ENCODE measurements around the gene NAT16.
"Not testable (repeated sequence)": the region's sequence is repeated elsewhere in the genome, so short reads cannot be mapped to it uniquely, and the experiment has no call there.

NAT16 gene

GRCh38 chr7:101180130-101180755, at the start of gene NAT16:
Gene NAT16, minus strand, starts transcription at chr7:101180293. Its CDS starts 5,486 bp downstream, at chr7:101174807.
- DNase-seq (ENCODE audit: low read depth) = no peak

DNA sequence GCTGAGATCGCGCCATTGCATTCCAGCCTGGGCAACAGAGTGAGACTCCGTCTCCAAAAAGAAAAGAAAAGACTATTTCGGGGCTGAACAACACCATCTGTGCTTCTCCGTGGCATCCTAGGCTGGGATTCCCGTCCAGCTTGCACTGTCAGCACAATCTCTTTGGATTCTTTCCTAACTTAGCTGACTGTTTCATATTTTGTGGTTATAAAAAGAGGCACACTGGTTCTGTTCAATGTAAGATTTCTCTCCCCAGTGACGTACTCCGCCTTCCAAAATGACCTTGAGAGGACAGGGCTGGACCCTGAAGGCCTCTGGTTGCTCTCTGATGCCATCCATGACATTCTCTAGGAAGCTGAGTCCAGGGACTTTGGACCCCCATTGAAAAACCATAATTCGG, 46.6 kb upstream of the NAT16 start:
- DNase-seq (ENCODE audit: low read depth) = no peak

DNA sequence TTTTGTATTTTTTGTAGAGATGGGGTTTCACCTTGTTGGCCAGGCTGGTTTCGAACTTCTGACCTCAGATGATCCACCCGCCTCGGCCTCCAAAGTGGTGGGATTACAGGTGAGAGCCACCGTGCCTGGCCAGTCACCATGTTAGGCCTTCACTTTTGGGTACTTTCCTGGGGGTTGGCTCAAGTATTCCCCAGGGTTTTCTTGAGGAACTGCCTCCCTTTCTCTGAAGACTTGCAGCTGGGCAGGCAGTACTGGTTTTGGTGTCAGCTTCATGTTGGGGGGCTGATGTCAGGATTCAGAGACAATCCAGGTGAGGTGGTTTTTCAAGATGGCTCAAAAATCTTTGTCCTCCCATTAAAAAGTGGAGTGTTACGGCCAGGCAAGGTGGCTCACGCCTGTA, 45.6 kb upstream of the NAT16 start:
- DNase-seq (ENCODE audit: low read depth) = no peak

DNA sequence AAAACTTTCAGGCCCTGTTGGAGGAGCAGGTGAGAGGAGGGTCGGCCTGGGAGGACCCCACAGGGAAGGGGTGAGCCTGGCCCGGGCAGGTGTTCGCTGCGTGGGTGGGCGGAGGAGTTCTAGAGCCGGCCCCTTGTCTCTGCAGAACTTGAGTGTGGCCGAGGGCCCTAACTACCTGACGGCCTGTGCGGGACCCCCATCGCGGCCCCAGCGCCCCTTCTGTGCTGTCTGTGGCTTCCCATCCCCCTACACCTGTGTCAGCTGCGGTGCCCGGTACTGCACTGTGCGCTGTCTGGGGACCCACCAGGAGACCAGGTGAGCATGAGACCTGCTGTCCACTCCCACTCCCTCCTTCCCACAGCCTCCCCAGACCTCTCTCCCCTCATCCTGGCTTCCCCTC, 43.4 kb upstream of the NAT16 start:
- no peak for DNase-seq (ENCODE audit: low read depth)

GRCh38 chr7:101222275-101222830, 42.3 kb upstream of the NAT16 start:
- DNase-seq (ENCODE audit: low read depth) = no peak

GRCh38 chr7:101220295-101220694, 40.2 kb upstream of the NAT16 start:
- no peak for DNase-seq (ENCODE audit: low read depth)

GRCh38 chr7:101218236-101219125, 38.4 kb upstream of the NAT16 start:
- no peak for DNase-seq (ENCODE audit: low read depth)

GRCh38 chr7:101217388-101218235, 37.5 kb upstream of the NAT16 start, which contains the start of the genes PLOD3 and ZNHIT1:
Gene PLOD3, minus strand, starts transcription at chr7:101217581. Its CDS starts 307 bp downstream, at chr7:101217274.
Gene ZNHIT1, plus strand, starts transcription at chr7:101218165. Its CDS starts 31 bp downstream, at chr7:101218196.
- peak; percentile 93 for DNase-seq (ENCODE audit: low read depth)

DNA sequence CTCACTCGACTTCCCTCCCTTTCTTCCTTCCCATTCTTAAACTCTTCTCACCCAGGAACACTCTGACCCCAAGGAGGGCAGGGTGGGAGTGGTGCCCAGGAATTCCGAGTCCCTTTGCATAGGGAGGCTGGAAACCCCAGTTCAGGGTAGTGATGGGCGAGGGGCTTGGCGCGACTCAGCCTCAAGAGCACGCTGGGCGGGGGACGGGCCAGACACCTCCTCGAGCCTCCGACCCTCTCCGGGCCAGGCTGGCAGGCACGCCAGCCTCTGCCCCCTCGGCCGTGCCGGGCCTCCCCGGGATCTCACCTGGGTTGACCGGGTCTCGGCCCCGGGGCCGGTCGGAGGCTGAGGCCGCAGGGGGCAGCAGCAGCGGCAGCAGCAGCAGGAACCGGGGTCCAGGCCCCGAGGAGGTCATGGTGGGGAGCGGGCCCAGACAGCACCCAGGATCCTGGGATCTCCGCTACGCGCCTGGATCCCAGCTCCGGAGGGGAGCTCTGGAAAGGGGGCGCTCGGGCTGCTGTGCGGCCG, 36.8 kb upstream of the NAT16 start:
- DNase-seq (ENCODE audit: low read depth) = no peak

DNA sequence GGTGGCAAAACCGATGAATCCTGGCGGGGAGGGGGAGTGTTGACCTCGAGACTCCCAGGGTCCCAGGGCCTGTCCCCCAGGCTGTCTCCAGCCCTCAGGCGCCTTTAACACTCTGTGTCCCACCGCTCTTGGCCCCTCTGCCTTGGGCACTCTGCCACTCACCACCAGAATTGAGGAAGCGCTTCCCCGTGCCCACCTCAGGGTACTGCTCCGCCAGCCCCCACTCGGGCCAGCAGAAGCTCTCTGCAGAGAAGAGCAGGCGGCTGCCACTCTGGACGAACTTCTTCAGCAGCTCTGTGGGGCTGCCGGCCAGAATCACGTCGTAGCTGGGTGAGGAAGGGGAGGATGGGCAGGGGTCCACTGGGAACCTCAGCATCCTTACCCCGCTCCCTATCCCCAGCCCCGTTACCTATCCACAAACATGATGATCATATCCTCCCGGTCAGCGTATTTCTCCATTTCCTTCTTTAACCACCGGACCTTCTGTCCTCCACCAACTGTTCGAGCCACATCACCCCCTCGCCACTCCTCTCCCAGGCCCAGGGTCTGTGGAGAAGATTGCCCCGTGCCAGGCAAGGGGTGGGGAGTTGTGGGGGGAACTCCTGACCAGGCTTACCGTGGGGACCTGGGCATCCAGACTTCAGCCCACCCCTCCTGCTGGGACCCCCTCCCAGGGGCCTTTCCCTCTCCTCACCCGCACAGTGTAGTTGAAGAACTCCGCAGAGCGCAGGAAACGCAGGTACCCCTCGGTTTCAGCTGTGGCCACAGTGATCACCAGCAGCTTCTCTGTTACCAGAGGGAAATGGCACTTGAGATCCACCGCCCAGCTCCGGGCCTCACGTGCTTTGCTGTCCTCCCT, 36.1 kb upstream of the NAT16 start:
- DNase-seq (ENCODE audit: low read depth) = no peak

DNA sequence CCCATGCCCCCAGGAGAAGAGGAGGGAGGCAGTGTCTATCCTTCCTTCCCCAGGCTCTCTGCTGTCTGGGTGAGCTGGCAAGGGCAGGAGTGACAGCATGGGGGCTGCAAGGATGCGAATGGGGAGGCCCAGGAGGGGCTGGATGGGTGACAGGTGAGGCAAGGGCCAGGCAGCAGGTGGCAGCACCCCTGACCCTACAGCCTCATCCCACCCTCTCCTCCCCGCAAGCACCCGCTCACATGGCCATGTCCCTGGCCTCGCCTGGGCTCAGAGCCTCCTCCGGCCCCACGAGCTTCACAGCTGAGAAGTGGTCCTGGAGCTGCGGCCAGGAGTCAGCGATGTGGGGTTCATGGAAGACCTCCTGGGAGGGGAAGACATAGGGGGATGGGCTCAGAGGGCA, 31.9 kb upstream of the NAT16 start:
- DNase-seq (ENCODE audit: low read depth) = no peak

GRCh38 chr7:101211501-101211900, 31.4 kb upstream of the NAT16 start:
- no peak for DNase-seq (ENCODE audit: low read depth)

DNA sequence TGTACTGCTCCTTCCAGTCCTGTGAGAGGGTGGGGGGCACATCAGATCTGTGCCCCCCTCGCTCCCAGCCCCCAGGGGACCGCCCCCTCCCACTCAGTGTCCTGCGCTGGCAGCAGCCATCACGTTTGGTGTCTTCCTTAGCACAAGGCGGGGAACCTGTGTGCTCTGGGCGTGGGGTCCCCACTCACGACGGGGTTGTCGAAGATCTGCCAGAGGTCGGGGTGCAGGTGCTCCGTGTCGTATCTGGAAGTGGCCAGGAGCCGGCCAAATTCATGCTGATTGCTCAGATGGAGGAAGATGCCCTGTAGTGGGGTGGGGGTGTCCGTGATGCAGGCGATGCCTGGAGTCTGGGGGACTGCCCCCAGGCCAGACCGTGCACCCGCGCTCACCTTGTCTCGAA, 30.1 kb upstream of the NAT16 start:
- no peak for DNase-seq (ENCODE audit: low read depth)

GRCh38 chr7:101208794-101209193, 28.7 kb upstream of the NAT16 start:
- DNase-seq (ENCODE audit: low read depth) = no peak

DNA sequence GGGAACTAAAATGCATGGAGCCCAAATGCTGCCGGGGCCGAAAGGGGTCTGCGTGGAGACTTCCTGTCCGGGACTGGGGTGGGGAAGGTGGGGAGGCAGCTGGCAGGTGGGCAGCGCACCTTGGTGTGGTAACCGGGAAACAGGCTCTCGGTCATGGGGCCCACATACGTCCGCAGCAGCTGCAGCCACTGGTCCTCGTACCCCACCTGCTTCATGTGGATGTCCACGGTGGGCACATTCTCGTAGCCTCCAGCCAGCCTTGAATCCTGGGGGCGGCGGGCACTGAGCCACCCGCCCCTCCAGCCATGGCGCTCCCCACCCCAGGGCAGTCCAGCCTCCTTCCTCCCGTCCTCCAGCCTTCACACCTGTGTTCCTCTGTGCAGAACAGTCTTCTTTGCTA, 27.4 kb upstream of the NAT16 start:
- no peak for DNase-seq (ENCODE audit: low read depth)

DNA sequence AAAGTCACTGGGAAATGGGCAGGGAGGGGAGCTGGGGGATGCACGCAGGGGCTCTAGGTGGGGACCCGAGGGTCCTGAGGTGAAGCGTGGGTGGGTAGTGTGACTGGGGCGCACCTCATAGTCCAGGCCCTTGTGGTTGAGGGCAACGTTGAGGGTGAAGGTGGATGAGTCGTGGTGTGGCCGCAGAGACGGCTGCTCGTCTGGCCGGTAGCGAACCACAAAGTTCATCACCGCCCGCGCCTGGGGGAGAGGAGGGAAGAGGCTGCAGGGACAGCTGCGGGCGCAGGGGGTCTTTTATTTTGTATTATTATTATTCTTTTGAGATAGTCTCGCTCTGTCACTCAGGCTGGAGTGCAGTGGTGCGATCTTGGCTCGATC, 26.6 kb upstream of the NAT16 start:
- DNase-seq (ENCODE audit: low read depth) = no peak

DNA sequence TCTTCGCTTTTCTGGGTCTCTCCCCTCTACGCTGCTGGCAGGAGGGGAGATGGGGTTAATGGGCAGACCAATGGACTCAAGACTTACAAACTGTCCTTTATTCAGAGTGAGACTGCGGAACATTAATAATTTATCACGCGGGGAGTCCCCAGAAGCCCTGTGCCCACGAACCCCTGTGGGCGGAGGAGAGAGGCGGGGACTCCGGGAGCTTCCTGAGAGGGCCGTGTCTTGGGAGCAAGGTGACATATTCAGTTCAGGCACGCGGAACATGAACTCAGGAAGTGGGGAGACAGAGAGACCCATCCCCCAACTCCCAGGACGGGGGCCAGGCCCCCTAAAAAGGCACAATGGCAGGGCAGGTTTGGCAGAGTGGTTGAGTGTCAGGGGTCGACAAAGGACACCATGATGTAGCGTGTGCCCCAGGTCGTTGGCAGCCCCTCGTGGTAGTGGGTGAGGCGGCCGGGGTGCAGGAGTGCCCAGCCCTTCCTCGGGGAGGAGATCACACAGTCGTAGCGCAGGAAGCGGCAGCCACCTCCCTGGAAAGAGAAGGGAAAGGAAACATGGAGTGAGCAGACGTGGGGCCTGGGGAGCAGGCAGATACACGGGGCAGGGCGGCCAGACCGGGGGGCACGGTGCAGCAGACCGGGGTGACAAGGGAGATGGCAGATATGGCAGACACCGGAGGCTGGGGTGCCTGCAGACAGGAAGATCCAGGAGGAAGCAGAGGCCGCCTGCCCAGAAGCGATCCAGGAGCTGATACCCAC, 26.0 kb upstream of the NAT16 start:
- no peak for DNase-seq (ENCODE audit: low read depth)

- DNase-seq (ENCODE audit: low read depth) = not testable (repeated sequence)
These were observed 23.9 kb upstream of the NAT16 start for GRCh38 chr7:101203740-101204738.

GRCh38 chr7:101202603-101202918, 22.5 kb upstream of the NAT16 start:
- no peak for DNase-seq (ENCODE audit: low read depth)

Measured in activated T-cell treated with anti-CD3 and anti-CD28 coated beads for 24 hours (primary cell).